ENCODE data around the gene PPP4R4. TPM values are rescaled to one million over a fixed set of nuclear protein-coding genes. Genes with fewer than 3 reads are reported as not detected.

The PPP4R4 gene
- total RNA-seq, 6 donors from 2014 or later: 3.0 to 18.4 (median 6.3) TPM

GRCh38 chr14:94179244-94179643, 5.1 kb downstream of the PPP4R4 start:
- 95% methylated on average over 2 of the region's 2 CpGs for WGBS, 2 donors
- H3K27me3 ChIP-seq: peaks cover 0 to 14% (median 9%) of the 10 kb centered on the region in 4 donors

GRCh38 chr14:94180655-94181271, 6.6 kb downstream of the PPP4R4 start:
- H3K9me3 ChIP-seq: no peaks in the 10 kb centered on the region
- DNase-seq (no peak), ATAC-seq (ENCODE audit: low FRiP score in 2 of 2) (peak in 1 of 2 donors; percentile 77)
- WGBS, 2 donors: 3 to 5% methylated on average over 4 of the region's 4 CpGs
- peaks cover 0 to under 1% (median 0%) of the 10 kb centered on the region in 4 donors for H3K27me3 ChIP-seq
- H3K4me3 ChIP-seq: peak overlapping the region in 2 of 4 donors; percentile 23 to 40
- peak overlapping the region in 2 of 4 donors; percentile 41 to 66 for H3K27ac ChIP-seq
- no peaks in the 10 kb centered on the region for H3K36me3 ChIP-seq
- peaks cover 0 to 9% (median 7%) of the 10 kb centered on the region in 4 donors for H3K4me1 ChIP-seq
- no peak for TF ChIP-seq POLR2AphosphoS5 (IDR thresholded peaks at IDR 0.05)
- TF ChIP-seq, protein P1, sequence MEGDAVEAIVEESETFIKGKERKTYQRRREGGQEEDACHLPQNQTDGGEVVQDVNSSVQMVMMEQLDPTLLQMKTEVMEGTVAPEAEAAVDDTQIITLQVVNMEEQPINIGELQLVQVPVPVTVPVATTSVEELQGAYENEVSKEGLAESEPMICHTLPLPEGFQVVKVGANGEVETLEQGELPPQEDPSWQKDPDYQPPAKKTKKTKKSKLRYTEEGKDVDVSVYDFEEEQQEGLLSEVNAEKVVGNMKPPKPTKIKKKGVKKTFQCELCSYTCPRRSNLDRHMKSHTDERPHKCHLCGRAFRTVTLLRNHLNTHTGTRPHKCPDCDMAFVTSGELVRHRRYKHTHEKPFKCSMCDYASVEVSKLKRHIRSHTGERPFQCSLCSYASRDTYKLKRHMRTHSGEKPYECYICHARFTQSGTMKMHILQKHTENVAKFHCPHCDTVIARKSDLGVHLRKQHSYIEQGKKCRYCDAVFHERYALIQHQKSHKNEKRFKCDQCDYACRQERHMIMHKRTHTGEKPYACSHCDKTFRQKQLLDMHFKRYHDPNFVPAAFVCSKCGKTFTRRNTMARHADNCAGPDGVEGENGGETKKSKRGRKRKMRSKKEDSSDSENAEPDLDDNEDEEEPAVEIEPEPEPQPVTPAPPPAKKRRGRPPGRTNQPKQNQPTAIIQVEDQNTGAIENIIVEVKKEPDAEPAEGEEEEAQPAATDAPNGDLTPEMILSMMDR (IDR thresholded peaks at IDR 0.05): peak; percentile 34 to 69 (median 54)

More at GRCh38 chr14:94179244-94179643, 5.1 kb downstream of the PPP4R4 start:
- Histone ChIP-seq H3K27ac (no peak overlapping the region), H3K4me3 (no peak overlapping the region), H3K9me3 (no peaks in the 10 kb centered on the region), H3K4me1 (peaks cover 8 to 24% (median 19%) of the 10 kb centered on the region in 4 donors), H3K36me3 (no peaks in the 10 kb centered on the region)
- DNase-seq (no peak), ATAC-seq (ENCODE audit: low FRiP score in 2 of 2) (no peak)
- TF ChIP-seq EP300 (IDR thresholded peaks at IDR 0.05) (no peak), POLR2AphosphoS5 (IDR thresholded peaks at IDR 0.05) (no peak)

DNA sequence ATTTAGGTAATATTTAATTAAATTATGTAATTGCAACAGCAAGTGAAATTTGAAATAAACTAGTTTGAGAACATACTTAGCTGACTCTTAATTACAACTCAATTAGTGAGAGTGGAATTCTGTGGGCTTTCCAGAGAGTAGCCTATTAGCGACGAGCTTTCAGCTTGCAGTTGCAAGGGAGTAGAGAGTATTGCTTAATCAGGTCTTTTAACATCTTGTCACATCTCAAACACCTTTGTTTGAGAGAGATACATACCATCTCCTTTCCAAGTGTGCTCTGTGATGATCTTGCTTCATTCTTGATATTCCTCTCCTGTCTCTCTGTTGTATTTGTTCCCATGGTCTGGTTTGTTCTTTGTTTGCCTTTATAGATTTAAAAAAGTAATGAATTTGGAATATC, 7.7 kb downstream of the PPP4R4 start:
- H3K4me3 ChIP-seq: no peak overlapping the region
- H3K9me3 ChIP-seq: no peaks in the 10 kb centered on the region
- peaks cover 0 to 9% (median 2%) of the 10 kb centered on the region in 4 donors for H3K4me1 ChIP-seq
- H3K27me3 ChIP-seq: no peaks in the 10 kb centered on the region
- no peaks in the 10 kb centered on the region for H3K36me3 ChIP-seq
- ATAC-seq (ENCODE audit: low FRiP score in 2 of 2): no peak
- no peak for DNase-seq
- WGBS, 2 donors: 52 to 72% methylated on average over 2 of the region's 2 CpGs
- TF ChIP-seq POLR2A (IDR thresholded peaks at IDR 0.05) (no peak), EP300 (IDR thresholded peaks at IDR 0.05) (no peak), POLR2AphosphoS5 (IDR thresholded peaks at IDR 0.05) (no peak)
- H3K27ac ChIP-seq: no peak overlapping the region

DNA sequence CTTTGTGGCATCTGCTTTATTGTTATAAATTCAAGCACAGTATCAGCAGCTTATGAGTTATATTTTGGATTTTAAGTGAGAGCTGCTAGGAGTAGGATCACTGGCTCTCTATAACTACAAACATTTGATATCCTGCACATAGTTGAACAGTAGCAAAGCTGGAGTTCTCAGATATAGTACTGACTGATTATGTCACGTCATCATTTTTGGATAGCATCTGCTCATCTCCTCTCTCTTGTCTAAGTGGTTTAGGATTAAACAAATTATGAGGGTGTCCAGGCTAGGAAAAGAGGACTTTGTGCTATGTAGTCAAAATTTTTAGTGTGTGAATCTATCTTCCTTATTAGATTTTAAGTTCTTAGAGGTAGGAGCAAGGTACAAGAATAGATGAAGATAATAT, 18.4 kb downstream of the PPP4R4 start:
- no peaks in the 10 kb centered on the region for H3K4me1 ChIP-seq
- H3K27ac ChIP-seq: no peak overlapping the region
- no peaks in the 10 kb centered on the region for H3K36me3 ChIP-seq
- no peak for ATAC-seq (ENCODE audit: low FRiP score in 2 of 2)
- DNase-seq: no peak
- H3K27me3 ChIP-seq: no peaks in the 10 kb centered on the region
- WGBS, 2 donors: 78 to 86% methylated on average over 1 of the region's 1 CpG
- no peak overlapping the region for H3K4me3 ChIP-seq
- H3K9me3 ChIP-seq: no peaks in the 10 kb centered on the region
- no peak for TF ChIP-seq EP300 (IDR thresholded peaks at IDR 0.05)
- TF ChIP-seq POLR2A (IDR thresholded peaks at IDR 0.05): no peak
- TF ChIP-seq, protein P1 (IDR thresholded peaks at IDR 0.05): no peak
- no peak for TF ChIP-seq POLR2AphosphoS5 (IDR thresholded peaks at IDR 0.05)

DNA sequence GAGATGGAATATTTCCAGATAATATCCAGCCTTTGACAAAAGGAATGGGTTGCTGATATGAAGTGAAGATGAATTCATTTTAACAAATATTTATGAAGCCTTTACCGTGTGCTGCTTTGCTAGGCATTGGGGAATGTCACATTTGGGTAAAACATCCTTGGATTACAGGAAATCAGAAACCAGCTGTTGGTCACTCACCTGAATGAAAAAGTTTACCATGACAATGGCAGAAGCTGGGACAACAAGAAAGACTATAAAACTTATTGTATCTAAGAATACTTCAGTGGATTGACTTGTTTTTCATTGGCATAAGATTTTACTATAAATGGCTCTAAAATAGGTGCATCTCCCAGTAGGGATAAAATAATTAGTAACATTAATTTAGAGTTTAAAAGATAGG, 19.7 kb downstream of the PPP4R4 start:
- no peak for ATAC-seq (ENCODE audit: low FRiP score in 2 of 2)
- WGBS, 2 donors: 43 to 48% methylated on average over 1 of the region's 1 CpG
- TF ChIP-seq, protein P1 (IDR thresholded peaks at IDR 0.05): no peak
- no peak for TF ChIP-seq POLR2AphosphoS5 (IDR thresholded peaks at IDR 0.05)
- no peak for TF ChIP-seq POLR2A (IDR thresholded peaks at IDR 0.05)
- no peak for TF ChIP-seq EP300 (IDR thresholded peaks at IDR 0.05)

GRCh38 chr14:94196057-94196456, 21.9 kb downstream of the PPP4R4 start:
- H3K36me3 ChIP-seq: no peaks in the 10 kb centered on the region
- no peak for DNase-seq
- TF ChIP-seq, protein P1 (IDR thresholded peaks at IDR 0.05): no peak
- no peak for TF ChIP-seq POLR2AphosphoS5 (IDR thresholded peaks at IDR 0.05)
- no peak for TF ChIP-seq EP300 (IDR thresholded peaks at IDR 0.05)
- no peak for TF ChIP-seq POLR2A (IDR thresholded peaks at IDR 0.05)
- 97 to 100% methylated on average over 2 of the region's 2 CpGs for WGBS, 2 donors
- no peak overlapping the region for H3K27ac ChIP-seq
- no peak overlapping the region for H3K4me3 ChIP-seq
- H3K9me3 ChIP-seq: peaks cover 0 to 8% (median 1%) of the 10 kb centered on the region in 4 donors
- no peak for ATAC-seq (ENCODE audit: low FRiP score in 2 of 2)
- no peaks in the 10 kb centered on the region for H3K4me1 ChIP-seq
- no peaks in the 10 kb centered on the region for H3K27me3 ChIP-seq

More for the DNA sequence above, 19.7 kb downstream of the PPP4R4 start:
- H3K27me3 ChIP-seq: no peaks in the 10 kb centered on the region
- H3K36me3 ChIP-seq: no peaks in the 10 kb centered on the region
- H3K9me3 ChIP-seq: no peaks in the 10 kb centered on the region
- no peaks in the 10 kb centered on the region for H3K4me1 ChIP-seq
- H3K4me3 ChIP-seq: no peak overlapping the region
- no peak overlapping the region for H3K27ac ChIP-seq
- DNase-seq: no peak

Measured in upper lobe of left lung (tissue), 6 donors.